ENCODE measurements around the gene TGFBR3.

TGFBR3 gene

GRCh38 chr1:91729621-91730358 is 156.2 kb downstream of the TGFBR3 start:
- no peak for DNase-seq

- no peak for DNase-seq
Observed at GRCh38 chr1:91727763-91728162, 158.2 kb downstream of the TGFBR3 start.

GRCh38 chr1:91725989-91726721 is 159.8 kb downstream of the TGFBR3 start:
- no peak for DNase-seq

GRCh38 chr1:91725618-91725988 is 160.3 kb downstream of the TGFBR3 start:
- DNase-seq = no peak

GRCh38 chr1:91724644-91725043 is 161.3 kb downstream of the TGFBR3 start:
- DNase-seq = no peak

- no peak for DNase-seq
Observed at GRCh38 chr1:91724231-91724630, 161.7 kb downstream of the TGFBR3 start.

GRCh38 chr1:91720044-91720443 is 165.9 kb downstream of the TGFBR3 start:
- DNase-seq = no peak

GRCh38 chr1:91718877-91719276 is 167.1 kb downstream of the TGFBR3 start:
- no peak for DNase-seq

- DNase-seq = no peak
Observed at GRCh38 chr1:91718368-91718767, 167.6 kb downstream of the TGFBR3 start.

- DNase-seq = no peak
Observed at GRCh38 chr1:91717839-91718238, 168.1 kb downstream of the TGFBR3 start.

- DNase-seq = no peak
Observed at GRCh38 chr1:91716339-91716738, 169.6 kb downstream of the TGFBR3 start.

GRCh38 chr1:91715416-91716000 is 170.4 kb downstream of the TGFBR3 start:
- no peak for DNase-seq

GRCh38 chr1:91714867-91715381 is 171.0 kb downstream of the TGFBR3 start:
- no peak for DNase-seq

GRCh38 chr1:91712981-91713841 is 172.7 kb downstream of the TGFBR3 start:
- DNase-seq = no peak

GRCh38 chr1:91712393-91712792 is 173.6 kb downstream of the TGFBR3 start:
- DNase-seq = no peak

- no peak for DNase-seq
Observed at GRCh38 chr1:91711504-91712247, 174.3 kb downstream of the TGFBR3 start.

GRCh38 chr1:91710261-91710660 is 175.7 kb downstream of the TGFBR3 start:
- no peak for DNase-seq

- no peak for DNase-seq
Observed at GRCh38 chr1:91708691-91709090, 177.3 kb downstream of the TGFBR3 start.

GRCh38 chr1:91707890-91708218 is 178.1 kb downstream of the TGFBR3 start:
- DNase-seq = no peak

- DNase-seq = no peak
Observed at GRCh38 chr1:91707114-91707889, 178.6 kb downstream of the TGFBR3 start.

Data from CD4-positive, alpha-beta T cell treated with Interleukin-17A for 4 hours (primary cell).